ENCODE measurements around the gene ALK. TPM values are rescaled to one million over a fixed set of nuclear protein-coding genes. Genes with fewer than 3 reads are reported as not detected.

Gene ALK
- total RNA-seq, 1 experiment from 2014 or later, result 0.87 TPM

DNA sequence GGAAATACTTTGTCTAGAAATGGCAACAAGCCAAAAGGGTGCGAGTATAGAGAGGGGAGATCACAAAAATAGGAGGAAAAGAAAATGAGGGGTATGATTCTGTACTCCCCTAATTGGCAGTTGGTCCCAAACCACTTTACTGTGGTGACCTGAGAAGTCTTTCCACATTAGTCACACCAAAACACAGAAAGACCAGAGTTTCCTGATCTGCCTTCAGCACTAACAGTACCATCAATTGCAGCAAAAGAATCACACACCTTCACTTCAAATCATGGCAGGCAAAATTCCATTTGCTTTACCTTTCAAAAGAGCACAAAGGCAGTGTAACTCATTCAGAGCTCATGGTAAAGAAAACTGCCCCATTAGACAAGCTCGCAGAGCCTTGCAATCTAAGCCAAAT is 86.8 kb downstream of the ALK start:
- H3K9ac ChIP-seq (ENCODE audit: low read length), result no peak overlapping the region
- no peaks in the 10 kb centered on the region for H3K79me2 ChIP-seq (ENCODE audit: low read length)
- DNase-seq, result peak; percentile 81
- H3K27ac ChIP-seq (ENCODE audit: low read length), result peak overlapping the region; percentile 46
- TF ChIP-seq EZH2 (IDR thresholded peaks at IDR 0.05; ENCODE audit: low read length, unreplicated experiment), result no peak
- TF ChIP-seq, protein P1, sequence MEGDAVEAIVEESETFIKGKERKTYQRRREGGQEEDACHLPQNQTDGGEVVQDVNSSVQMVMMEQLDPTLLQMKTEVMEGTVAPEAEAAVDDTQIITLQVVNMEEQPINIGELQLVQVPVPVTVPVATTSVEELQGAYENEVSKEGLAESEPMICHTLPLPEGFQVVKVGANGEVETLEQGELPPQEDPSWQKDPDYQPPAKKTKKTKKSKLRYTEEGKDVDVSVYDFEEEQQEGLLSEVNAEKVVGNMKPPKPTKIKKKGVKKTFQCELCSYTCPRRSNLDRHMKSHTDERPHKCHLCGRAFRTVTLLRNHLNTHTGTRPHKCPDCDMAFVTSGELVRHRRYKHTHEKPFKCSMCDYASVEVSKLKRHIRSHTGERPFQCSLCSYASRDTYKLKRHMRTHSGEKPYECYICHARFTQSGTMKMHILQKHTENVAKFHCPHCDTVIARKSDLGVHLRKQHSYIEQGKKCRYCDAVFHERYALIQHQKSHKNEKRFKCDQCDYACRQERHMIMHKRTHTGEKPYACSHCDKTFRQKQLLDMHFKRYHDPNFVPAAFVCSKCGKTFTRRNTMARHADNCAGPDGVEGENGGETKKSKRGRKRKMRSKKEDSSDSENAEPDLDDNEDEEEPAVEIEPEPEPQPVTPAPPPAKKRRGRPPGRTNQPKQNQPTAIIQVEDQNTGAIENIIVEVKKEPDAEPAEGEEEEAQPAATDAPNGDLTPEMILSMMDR (conservative IDR thresholded peaks at IDR 0.05; ENCODE audit: low read depth, low read length), result no peak
- no peak for TF ChIP-seq EZH2phosphoT487 (IDR thresholded peaks at IDR 0.05; ENCODE audit: borderline replicate concordance, low read length)
- ChIA-PET POLR2A (ENCODE audit: unreplicated experiment) (no interaction called here), CTCF (interaction anchor here (0.6 kb wide), 1 partner anchor 65 kb away, joined by 3 read pairs; no protein-coding TSS in a partner anchor)
- no peaks in the 10 kb centered on the region for H4K20me1 ChIP-seq (ENCODE audit: low read length)
- H2AFZ ChIP-seq (ENCODE audit: low read length), result no peak overlapping the region
- H3K36me3 ChIP-seq (ENCODE audit: low read depth, low read length), result no peaks in the 10 kb centered on the region
- peaks cover 20% of the 10 kb centered on the region for H3K4me1 ChIP-seq (ENCODE audit: insufficient read depth, low read length)
- H3K9me2 ChIP-seq (replicated peaks; ENCODE audit: low read length), result no peaks in the 10 kb centered on the region
- H3F3A ChIP-seq (ENCODE audit: low read length, unreplicated experiment), result no peaks in the 10 kb centered on the region
- no peaks in the 10 kb centered on the region for H3K27me3 ChIP-seq (ENCODE audit: low read length)
- BruUV-seq (replicated peaks), result no TSS peak
- no peaks in the 10 kb centered on the region for H3K9me3 ChIP-seq (ENCODE audit: low read length)
- intact Hi-C loops (cut with micrococcal nuclease), result loop anchor here (10.0 kb wide), 1 partner anchor 600 kb away; no protein-coding TSS in a partner anchor
- peak overlapping the region; percentile 32 for H3K4me2 ChIP-seq (ENCODE audit: low read length)
- peak; percentile 64 for ATAC-seq
- H3K4me3 ChIP-seq (ENCODE audit: low read length), result peak overlapping the region; percentile 15; the same call in 1 of the 2 replicates

DNA sequence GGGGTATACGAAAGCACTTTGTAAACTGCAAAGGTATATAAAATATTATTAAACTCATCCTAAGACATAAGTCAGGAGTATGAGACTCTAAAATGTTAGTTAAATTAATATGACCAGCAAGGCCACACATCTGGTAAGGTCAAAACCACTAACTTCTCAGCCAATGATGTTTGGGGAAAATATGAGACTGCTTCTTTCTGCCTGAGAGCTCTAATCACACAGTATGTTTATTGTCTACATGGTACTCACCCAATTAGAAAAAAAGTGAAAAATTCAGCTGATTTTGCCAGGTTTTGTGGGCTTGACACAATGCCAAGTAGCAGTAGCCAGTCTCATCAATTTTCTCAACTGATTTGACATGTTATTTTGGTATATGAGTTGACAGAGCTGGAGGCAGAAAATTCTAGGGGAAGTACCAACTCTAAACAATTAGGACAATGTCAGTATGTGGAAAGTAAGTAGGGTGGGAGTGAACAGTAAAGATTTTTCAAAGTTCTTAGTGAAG is 87.3 kb downstream of the ALK start:
- no peak overlapping the region for H2AFZ ChIP-seq (ENCODE audit: low read length)
- no peaks in the 10 kb centered on the region for H3F3A ChIP-seq (ENCODE audit: low read length, unreplicated experiment)
- peaks cover 20% of the 10 kb centered on the region for H3K4me1 ChIP-seq (ENCODE audit: insufficient read depth, low read length)
- H3K4me2 ChIP-seq (ENCODE audit: low read length), result peak overlapping the region; percentile 32
- POLR2A ChIA-PET (ENCODE audit: unreplicated experiment), result no interaction called here
- DNase-seq (no peak), ATAC-seq (no peak)
- CTCF ChIA-PET, result interaction anchor here (0.6 kb wide), 1 partner anchor 65 kb away, joined by 3 read pairs; no protein-coding TSS in a partner anchor
- peak overlapping the region; percentile 46 for H3K27ac ChIP-seq (ENCODE audit: low read length)
- H3K9ac ChIP-seq (ENCODE audit: low read length), result no peak overlapping the region
- H3K9me3 ChIP-seq (ENCODE audit: low read length), result no peaks in the 10 kb centered on the region
- no TSS peak for BruUV-seq (replicated peaks)
- H4K20me1 ChIP-seq (ENCODE audit: low read length), result no peaks in the 10 kb centered on the region
- H3K36me3 ChIP-seq (ENCODE audit: low read depth, low read length), result no peaks in the 10 kb centered on the region
- H3K79me2 ChIP-seq (ENCODE audit: low read length), result no peaks in the 10 kb centered on the region
- intact Hi-C loops (cut with micrococcal nuclease), result loop anchor here (10.0 kb wide), 1 partner anchor 599 kb away; no protein-coding TSS in a partner anchor
- no peaks in the 10 kb centered on the region for H3K9me2 ChIP-seq (replicated peaks; ENCODE audit: low read length)
- TF ChIP-seq, protein P1 (conservative IDR thresholded peaks at IDR 0.05; ENCODE audit: low read depth, low read length), result no peak
- TF ChIP-seq EZH2phosphoT487 (IDR thresholded peaks at IDR 0.05; ENCODE audit: borderline replicate concordance, low read length), result no peak
- TF ChIP-seq EZH2 (IDR thresholded peaks at IDR 0.05; ENCODE audit: low read length, unreplicated experiment), result no peak
- no peak overlapping the region for H3K4me3 ChIP-seq (ENCODE audit: low read length)
- H3K27me3 ChIP-seq (ENCODE audit: low read length), result no peaks in the 10 kb centered on the region

DNA sequence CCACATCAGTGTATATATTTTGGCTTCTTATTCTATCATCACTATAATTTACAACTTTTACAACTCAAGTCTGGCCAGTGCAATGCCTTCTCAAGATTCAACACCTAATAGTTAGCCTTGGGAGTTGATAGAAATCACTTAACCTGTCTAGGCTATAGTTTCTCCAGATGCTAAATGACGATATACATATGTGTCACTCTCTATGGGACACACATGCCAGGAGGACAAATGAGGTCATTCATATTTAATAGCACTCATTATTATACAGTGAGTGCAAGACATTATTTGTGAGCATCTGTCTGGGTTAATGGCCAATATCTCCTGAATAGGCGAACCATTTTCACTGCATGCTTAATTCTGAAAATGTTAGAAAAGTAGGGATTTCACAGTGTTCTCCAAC is 89.8 kb downstream of the ALK start:
- Histone ChIP-seq H3K9ac (ENCODE audit: low read length) (no peak overlapping the region), H3K9me3 (ENCODE audit: low read length) (no peaks in the 10 kb centered on the region), H3K27ac (ENCODE audit: low read length) (no peak overlapping the region), H3F3A (ENCODE audit: low read length, unreplicated experiment) (no peaks in the 10 kb centered on the region), H3K79me2 (ENCODE audit: low read length) (no peaks in the 10 kb centered on the region), H3K4me3 (ENCODE audit: low read length) (no peak overlapping the region), H3K36me3 (ENCODE audit: low read depth, low read length) (no peaks in the 10 kb centered on the region), H3K4me2 (ENCODE audit: low read length) (no peak overlapping the region), H2AFZ (ENCODE audit: low read length) (no peak overlapping the region), H3K9me2 (replicated peaks; ENCODE audit: low read length) (no peaks in the 10 kb centered on the region), H4K20me1 (ENCODE audit: low read length) (no peaks in the 10 kb centered on the region), H3K4me1 (ENCODE audit: insufficient read depth, low read length) (peaks cover 20% of the 10 kb centered on the region), H3K27me3 (ENCODE audit: low read length) (no peaks in the 10 kb centered on the region)
- POLR2A ChIA-PET (ENCODE audit: unreplicated experiment), result no interaction called here
- ATAC-seq (no peak), DNase-seq (no peak)
- intact Hi-C loops (cut with micrococcal nuclease), result loop anchor here (10.0 kb wide), 1 partner anchor 597 kb away; no protein-coding TSS in a partner anchor
- CTCF ChIA-PET, result no interaction called here
- BruUV-seq (replicated peaks), result no TSS peak
- TF ChIP-seq, protein P1 (conservative IDR thresholded peaks at IDR 0.05; ENCODE audit: low read depth, low read length), result no peak
- TF ChIP-seq EZH2phosphoT487 (IDR thresholded peaks at IDR 0.05; ENCODE audit: borderline replicate concordance, low read length), result no peak
